Lower lobe of right lung (tissue), 2 donors: ENCODE results near the gene KRT40. TPM values are rescaled to one million over a fixed set of nuclear protein-coding genes. Genes with fewer than 3 reads are reported as not detected.
A peak's percentile ranks its signal among the peaks of the same experiment; 100 is the strongest.

ENCODE experiments used
- ATAC-seq, 2 donors: fragments of 200-7000 bp; cut with Tn5 transposase; one replicate each; pipeline ENCODE4 v1.9.1; 2020 to 2022; ENCODE audit warnings: mild to moderate bottlenecking in 2 of 2, moderate library complexity in 2 of 2
- DNase-seq: peaks from one replicate; pipeline ENCODE4 v3.0.0-alpha.2; 2020
- H3K27ac ChIP-seq: fragments of 200-600 bp; one replicate; pipeline ENCODE4 v1.8.0; 2022
- H3K27me3 ChIP-seq: fragments of 200-600 bp; one replicate; pipeline ENCODE4 v1.8.0; 2022; ENCODE audit warnings: low read depth
- H3K36me3 ChIP-seq: fragments of 200-600 bp; one replicate; pipeline ENCODE4 v1.8.0; 2022; ENCODE audit warnings: mild to moderate bottlenecking
- H3K4me1 ChIP-seq: fragments of 200-600 bp; one replicate; pipeline ENCODE4 v1.8.0; 2022
- H3K4me3 ChIP-seq: fragments of 200-600 bp; one replicate; pipeline ENCODE4 v1.8.0; 2022; ENCODE audit warnings: mild to moderate bottlenecking
- H3K9me3 ChIP-seq: fragments of 200-600 bp; one replicate; pipeline ENCODE4 v1.8.0; 2022
- CTCF ChIP-seq: fragments of 200-600 bp; IDR thresholded peaks from one replicate; pipeline ENCODE4 v1.8.0; 2022; ENCODE audit warnings: antibody characterized with exemption, mild to moderate bottlenecking
- intact Hi-C: fragments of 100-400 bp; cut with DNase I; formaldehyde crosslinking; loops from one replicate; pipeline ENCODE4 v1.11.0; 2022
- total RNA-seq: library from RNA; stranded (reverse); fragmentation: NEBNext Ultra II Directional; extraction: Animal tissue kit (Norgen Biotek cat#: 25700); gene quantifications from one replicate; pipeline ENCODE4 v1.2.1, GENCODE V29; 2021
- donor health status: DM: no; HTN: yes; CAD: no; lungs with severe emphysema.

Gene KRT40
- total RNA-seq, 1 donor from 2014 or later, result 0.27 TPM

- Histone ChIP-seq H3K27ac (no peak overlapping the region), H3K27me3 (no peaks in the 10 kb centered on the region), H3K4me1 (no peaks in the 10 kb centered on the region), H3K36me3 (no peaks in the 10 kb centered on the region), H3K4me3 (no peak overlapping the region), H3K9me3 (no peaks in the 10 kb centered on the region)
- no peak for TF ChIP-seq CTCF
- intact Hi-C loops, result no loop called here
- DNase-seq, result no peak
- ATAC-seq, result no peak
Observed at GRCh38 chr17:40938981-40939380, 45.1 kb downstream of the KRT40 start.

- no peak for TF ChIP-seq CTCF
- no peaks in the 10 kb centered on the region for H3K36me3 ChIP-seq
- DNase-seq, result no peak
- ATAC-seq, result no peak
- no peaks in the 10 kb centered on the region for H3K27me3 ChIP-seq
- intact Hi-C loops, result no loop called here
- H3K27ac ChIP-seq, result no peak within 1 kb of the TSS
- H3K4me3 ChIP-seq, result no peak within 1 kb of the TSS
- no peaks in the 10 kb centered on the region for H3K4me1 ChIP-seq
- H3K9me3 ChIP-seq, result no peaks in the 10 kb centered on the region
Observed at GRCh38 chr17:40937384-40937819, 46.7 kb downstream of the KRT40 start, which contains the start of gene KRT23. TSS of gene KRT23 (minus strand) at chr17:40937646. CDS start at chr17:40936603, 1,043 bp downstream.

- no peaks in the 10 kb centered on the region for H3K36me3 ChIP-seq
- no peak overlapping the region for H3K27ac ChIP-seq
- no peaks in the 10 kb centered on the region for H3K4me1 ChIP-seq
- intact Hi-C loops, result no loop called here
- H3K27me3 ChIP-seq, result no peaks in the 10 kb centered on the region
- ATAC-seq (no peak), DNase-seq (no peak)
- no peaks in the 10 kb centered on the region for H3K9me3 ChIP-seq
- no peak for TF ChIP-seq CTCF
- no peak overlapping the region for H3K4me3 ChIP-seq
Observed at GRCh38 chr17:40936976-40937375, 47.1 kb downstream of the KRT40 start.

DNA sequence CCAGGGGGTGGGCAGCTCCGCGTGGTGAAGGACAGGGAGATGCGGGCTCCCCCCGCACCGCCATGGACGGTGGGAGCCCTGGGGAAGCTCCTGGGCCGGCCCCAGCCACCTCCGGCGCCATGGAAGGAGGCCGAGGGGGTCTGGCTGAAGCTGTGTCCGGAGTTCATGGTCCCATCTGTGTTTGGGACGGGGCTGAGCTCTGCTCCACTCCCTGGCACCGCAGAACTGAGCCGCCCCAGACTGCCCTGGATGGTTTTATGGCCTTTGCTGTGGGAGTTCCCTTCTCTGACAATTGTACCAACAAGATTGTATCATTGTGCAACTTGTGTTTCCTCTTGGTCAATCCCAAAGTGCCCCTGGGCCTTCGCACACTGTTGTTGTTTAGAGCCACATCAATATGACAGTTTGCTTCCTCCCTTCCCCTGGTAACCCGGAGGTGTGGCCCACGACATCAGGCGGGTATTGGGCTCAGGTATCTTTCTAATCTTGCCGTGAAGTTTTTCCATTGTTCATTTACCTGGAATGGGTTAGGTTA lies 47.6 kb downstream of the KRT40 start:
- no peak for DNase-seq
- H3K27ac ChIP-seq, result no peak overlapping the region
- intact Hi-C loops, result no loop called here

DNA sequence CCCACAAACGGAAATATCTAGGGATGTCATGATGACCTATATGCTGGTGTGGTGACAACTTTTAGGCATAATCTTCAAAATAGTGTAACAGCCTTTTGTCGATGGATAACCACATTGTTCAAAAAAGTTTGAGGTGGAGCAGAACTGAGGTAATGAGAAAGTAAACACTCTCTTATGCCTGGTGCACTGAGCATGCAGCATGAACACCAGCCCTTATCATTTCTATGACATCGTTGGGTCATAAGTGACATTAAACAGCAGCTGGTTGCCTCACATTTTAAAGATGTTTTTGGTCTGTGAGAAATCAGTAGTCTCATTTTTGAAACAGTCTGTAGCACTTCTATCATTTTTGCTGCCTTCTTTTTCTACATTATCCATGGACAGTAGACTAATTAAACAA lies 48.5 kb downstream of the KRT40 start:
- H3K4me1 ChIP-seq, result no peaks in the 10 kb centered on the region
- no peak overlapping the region for H3K4me3 ChIP-seq
- no peaks in the 10 kb centered on the region for H3K9me3 ChIP-seq
- H3K27ac ChIP-seq, result no peak overlapping the region
- no peak for DNase-seq
- H3K36me3 ChIP-seq, result no peaks in the 10 kb centered on the region
- H3K27me3 ChIP-seq, result no peaks in the 10 kb centered on the region
- ATAC-seq, result no peak
- intact Hi-C loops, result no loop called here
- TF ChIP-seq CTCF, result no peak

More for the DNA sequence above, 47.6 kb downstream of the KRT40 start:
- no peaks in the 10 kb centered on the region for H3K9me3 ChIP-seq
- no peak overlapping the region for H3K4me3 ChIP-seq
- H3K4me1 ChIP-seq, result no peaks in the 10 kb centered on the region
- no peak for TF ChIP-seq CTCF
- ATAC-seq, result peak in 1 of 2 donors; percentile 43
- no peaks in the 10 kb centered on the region for H3K27me3 ChIP-seq
- no peaks in the 10 kb centered on the region for H3K36me3 ChIP-seq
